GM18861 (cell line): ENCODE results near the gene TOR2A.

Experiments
- ATAC-seq: cut with Tn5 transposase; IDR thresholded peaks from one replicate; pipeline ENCODE4 v1.9.1; 2021; ENCODE audit not compliant: unreplicated experiment

The TOR2A gene

GRCh38 chr9:127744398-127745110 is 9.5 kb upstream of the TOR2A start:
- ATAC-seq: no peak

DNA sequence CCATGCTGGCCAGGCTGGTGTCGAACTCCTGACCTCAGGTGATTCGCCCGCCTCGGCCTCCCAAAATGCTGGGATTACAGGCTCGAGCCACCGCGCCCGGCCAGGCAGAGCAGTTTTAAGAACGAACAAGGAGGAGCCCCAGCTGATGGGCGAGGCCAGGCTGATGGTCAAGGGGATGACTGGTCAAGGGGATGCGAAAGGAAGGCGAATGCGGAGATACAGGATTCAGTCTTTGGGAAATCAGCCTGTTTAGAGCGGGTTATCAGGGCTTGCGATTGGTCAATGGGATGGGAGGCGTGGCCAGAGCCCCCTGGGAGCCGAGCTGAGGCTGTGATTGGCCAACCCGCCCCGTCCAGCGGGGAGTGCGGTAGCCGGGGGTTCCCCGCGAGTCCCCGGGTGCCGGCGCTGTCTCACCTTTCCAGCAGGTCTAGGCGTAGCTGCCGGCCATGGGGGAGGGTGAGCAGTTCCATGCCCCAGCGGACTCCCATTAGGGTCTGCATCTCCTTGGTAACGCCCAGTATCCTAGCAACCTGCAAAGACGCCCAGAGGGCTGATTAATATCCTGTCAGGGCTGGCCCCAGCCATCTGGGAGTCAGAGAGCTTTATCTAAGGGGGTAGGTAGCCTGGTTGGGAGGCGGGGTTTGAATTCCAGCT is 7.5 kb upstream of the TOR2A start:
- no peak for ATAC-seq

DNA sequence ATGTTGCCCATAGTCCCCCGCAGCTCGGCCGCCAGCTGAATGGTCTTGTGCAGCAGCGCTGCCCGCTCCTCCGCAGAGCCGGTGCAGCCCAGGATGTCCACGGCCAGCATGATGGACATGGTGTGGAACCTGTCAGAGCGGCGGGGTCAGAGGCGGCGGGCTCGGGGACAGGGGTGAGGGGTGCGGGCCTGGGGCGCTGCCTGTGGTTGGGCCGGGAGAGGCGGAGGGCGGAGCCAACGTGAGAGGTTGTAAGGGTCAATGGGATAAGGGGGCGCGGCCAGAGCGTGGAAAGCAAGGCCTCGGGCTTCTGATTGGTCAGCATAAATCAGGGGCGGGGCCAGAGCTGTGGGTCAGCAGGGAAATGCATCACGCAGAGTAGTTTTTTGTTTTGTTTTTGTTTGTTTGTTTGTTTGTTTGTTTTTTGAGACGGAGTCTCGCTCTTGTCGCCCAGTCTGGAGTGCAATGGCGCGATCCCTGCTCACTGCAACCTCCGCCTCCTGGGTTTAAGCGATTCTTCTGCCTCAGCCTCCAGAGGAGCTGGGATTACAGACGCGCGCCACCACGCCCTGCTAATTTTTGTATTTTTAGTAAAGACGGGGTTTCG is 6.8 kb upstream of the TOR2A start:
- ATAC-seq: no peak

GRCh38 chr9:127739614-127740330 is 4.7 kb upstream of the TOR2A start:
- ATAC-seq: no peak

DNA sequence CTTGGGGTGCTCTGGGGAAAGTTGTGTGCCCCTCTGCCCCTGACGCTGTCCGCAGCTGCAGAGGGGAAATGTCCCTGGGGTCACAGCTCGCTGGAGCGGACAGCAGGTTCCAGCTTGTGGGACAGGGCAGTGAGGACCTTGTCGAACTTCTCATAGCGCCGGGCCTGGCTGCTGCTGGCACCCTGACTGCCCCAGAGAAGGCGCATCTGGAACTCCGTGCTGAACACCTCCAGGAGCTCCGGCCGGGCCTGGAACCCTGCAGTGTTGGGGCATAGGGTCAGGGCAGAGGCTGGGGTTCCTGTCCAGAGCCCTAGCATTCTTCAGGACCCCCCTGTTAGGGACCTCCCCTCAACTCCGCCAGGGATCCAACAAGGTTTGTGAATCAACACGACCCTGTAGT is 3.6 kb upstream of the TOR2A start:
- ATAC-seq: no peak

GRCh38 chr9:127735530-127736185 is 564 bp upstream of the TOR2A start:
- ATAC-seq: peak; percentile 8

DNA sequence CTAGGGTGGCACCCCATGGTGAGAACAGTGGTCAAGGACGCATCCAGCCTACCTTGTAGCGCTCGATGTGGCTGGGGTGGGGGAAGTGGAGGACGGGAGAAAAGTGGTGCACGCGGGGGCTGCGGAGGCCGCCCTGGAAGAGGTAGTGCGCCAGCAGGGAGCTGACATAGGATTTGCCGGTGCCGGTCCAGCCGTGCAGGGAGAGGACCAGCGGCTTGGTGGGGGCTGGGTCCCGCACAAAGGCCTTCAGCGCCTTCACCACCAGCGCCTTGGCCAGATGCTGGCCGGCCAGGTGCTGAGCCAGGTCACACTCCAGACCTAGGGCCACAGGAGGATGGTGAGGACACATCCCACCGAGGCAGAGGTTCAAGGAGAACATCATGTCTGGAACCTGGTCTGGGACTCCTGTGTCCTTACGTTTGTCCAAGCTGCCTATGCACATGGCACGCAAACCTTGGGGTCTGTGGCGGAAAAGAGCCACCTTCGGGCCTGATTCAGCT is 797 bp downstream of the TOR2A start:
- no peak for ATAC-seq

GRCh38 chr9:127733614-127734013 is 1.5 kb downstream of the TOR2A start:
- ATAC-seq: no peak

DNA sequence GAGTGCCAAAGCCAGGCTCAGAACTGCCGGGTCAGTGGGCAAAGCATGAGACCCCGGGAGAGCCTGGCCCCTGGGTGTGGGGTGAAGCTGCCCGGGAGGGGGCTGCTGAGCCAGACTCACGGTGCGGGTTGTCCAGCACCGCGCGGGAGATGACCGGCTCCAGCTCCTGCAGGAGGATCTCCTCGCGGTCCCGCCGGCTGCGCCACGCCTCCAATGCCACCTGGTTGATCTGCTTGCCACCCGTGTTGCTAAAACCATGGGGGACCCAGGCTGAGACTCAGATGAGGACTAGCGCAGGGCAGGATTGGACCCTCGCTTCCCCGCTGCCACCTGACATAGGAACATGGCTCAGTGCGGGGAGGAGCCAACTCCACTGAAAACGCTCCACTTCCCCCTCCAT is 2.6 kb downstream of the TOR2A start:
- no peak for ATAC-seq

GRCh38 chr9:127731938-127732337 is 3.2 kb downstream of the TOR2A start:
- ATAC-seq: no peak

GRCh38 chr9:127730799-127731410 is 4.2 kb downstream of the TOR2A start:
- no peak for ATAC-seq

GRCh38 chr9:127730262-127730661 is 4.8 kb downstream of the TOR2A start:
- ATAC-seq: no peak

GRCh38 chr9:127729522-127730256 is 5.4 kb downstream of the TOR2A start:
- no peak for ATAC-seq

DNA sequence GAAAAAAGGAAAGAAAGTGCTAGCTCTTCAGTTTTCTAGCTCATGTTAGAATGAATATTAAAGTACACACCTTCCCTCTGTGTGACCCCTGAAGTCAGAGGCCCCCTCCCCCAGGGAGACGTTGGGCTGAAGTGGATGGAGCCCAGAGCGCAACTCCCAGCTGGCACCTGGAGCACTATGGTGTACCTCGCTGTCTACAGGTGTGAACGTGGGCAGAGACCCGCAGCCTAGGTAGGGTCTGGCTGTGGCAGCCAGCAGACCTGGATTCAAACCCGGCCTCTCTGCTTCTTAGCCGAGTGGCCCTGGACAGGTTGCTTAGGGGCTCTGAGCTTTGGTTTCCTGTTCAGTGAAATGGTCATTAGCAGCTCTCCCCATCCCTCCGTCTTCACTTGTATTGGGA is 6.3 kb downstream of the TOR2A start:
- ATAC-seq: no peak

DNA sequence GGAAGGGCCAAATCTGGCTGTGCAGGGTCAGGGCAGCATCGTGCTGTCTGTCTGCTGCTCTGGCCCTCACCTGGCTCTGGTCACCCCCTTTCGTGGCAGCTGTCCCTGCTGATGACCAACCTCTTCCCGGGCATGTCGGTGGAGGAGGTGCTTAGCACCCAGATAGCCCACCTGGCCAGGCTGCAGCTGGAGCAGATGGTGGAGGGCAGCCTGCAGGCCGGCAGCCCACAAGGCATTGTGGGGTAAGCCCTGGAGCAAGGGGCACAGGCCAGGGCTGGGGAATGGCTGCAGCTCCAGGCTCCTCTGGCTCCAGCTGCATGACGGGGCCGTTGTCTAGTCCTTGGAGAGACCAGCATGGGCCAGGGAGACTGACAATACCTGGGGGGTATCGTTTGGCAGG is 8.2 kb downstream of the TOR2A start:
- ATAC-seq: no peak

DNA sequence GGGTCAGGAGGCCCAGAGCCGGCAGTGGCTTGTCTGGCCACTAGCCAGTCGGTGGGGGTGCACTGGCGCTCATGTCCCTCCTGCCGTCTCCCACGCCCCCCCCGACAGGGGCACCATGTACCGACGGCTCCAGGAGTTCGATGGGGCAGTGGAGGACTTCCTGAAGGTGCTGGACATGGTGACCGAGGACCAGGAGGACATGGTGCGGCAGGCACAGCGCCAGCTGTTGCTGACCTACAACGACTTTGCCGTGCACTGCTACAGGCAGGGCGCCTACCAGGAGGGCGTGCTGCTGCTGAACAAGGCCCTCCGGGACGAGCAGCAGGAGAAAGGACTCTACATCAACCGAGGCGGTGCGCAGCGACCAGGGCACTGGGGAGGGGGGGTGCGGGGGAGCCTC is 11.1 kb downstream of the TOR2A start:
- ATAC-seq: no peak

DNA sequence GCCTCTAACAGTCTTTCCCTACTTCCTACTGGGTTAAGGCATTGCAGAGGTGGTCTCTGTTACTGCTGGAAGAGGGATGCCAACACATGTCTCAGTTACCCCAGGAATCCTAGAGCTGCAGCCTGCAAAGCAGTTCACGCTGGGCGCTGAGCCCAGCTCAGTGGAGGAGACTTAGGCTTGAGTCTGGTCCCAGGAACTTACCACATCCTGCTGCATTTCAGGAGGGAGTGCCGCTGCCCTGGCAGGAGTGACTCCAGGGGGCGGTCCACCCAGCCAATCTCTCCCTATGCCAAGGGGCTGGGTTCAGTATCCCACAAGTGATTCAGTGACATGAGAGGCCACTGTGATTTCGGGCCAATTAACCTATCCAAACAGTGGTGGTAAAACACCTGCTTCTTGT is 11.7 kb downstream of the TOR2A start:
- ATAC-seq: no peak

DNA sequence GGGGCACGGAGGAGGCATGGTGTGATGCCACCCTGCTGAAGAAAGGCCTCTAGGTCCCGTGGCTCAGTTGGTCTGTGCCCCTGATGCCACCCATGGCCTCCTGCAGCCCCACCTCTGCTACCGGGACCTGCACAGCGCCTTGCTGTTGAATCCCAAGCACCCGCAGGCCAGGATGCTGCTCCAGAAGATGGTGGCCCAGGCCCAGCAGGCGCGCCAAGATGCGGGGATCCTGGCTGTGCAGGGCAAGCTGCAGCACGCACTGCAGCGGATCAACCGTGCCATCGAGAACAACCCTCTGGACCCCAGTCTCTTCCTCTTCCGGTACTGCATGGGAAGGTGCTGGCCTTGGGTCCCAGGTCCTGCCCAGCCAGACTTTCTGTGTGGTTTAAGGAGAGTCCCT is 12.1 kb downstream of the TOR2A start:
- ATAC-seq: no peak

- no peak for ATAC-seq
These were observed 12.9 kb downstream of the TOR2A start for GRCh38 chr9:127722055-127722745.
